Mesenchymal stem cell (in vitro differentiated cells and primary cell): ENCODE data around the gene TLK2.
"Not testable (repeated sequence)": the region's sequence is repeated elsewhere in the genome, so short reads cannot be mapped to it uniquely, and the experiment has no call there.

Experiments used
- DNase-seq: peaks from one replicate; pipeline ENCODE4 v3.0.0-alpha.2; 2013
- H2AFZ ChIP-seq: one replicate; pipeline ENCODE4 v1.6.1; 2013; ENCODE audit warnings: low read depth, mild to moderate bottlenecking, control low read depth, inconsistent platforms, low read length, moderate library complexity
- H2AK5ac ChIP-seq: 2 replicates; pipeline ENCODE4 v1.6.1; 2013; ENCODE audit warnings: low read length, moderate library complexity, mild to moderate bottlenecking, inconsistent platforms; ENCODE audit not compliant: severe bottlenecking
- H2BK120ac ChIP-seq: one replicate; pipeline ENCODE4 v1.6.1; 2013; ENCODE audit warnings: low read depth, mild to moderate bottlenecking, inconsistent platforms, low read length, moderate library complexity
- H2BK12ac ChIP-seq, 2 experiments: one replicate each; pipeline ENCODE4 v1.6.1; 2013; ENCODE audit warnings: inconsistent platforms in 2 of 2, low read length in 2 of 2, mild to moderate bottlenecking in 2 of 2, moderate library complexity in 2 of 2, control low read depth in 1 of 2
- H2BK15ac ChIP-seq: one replicate; pipeline ENCODE4 v1.6.1; 2013; ENCODE audit warnings: mild to moderate bottlenecking, low read depth, inconsistent platforms; ENCODE audit not compliant: poor library complexity, severe bottlenecking
- H2BK5ac ChIP-seq: 2 replicates; pipeline ENCODE4 v1.6.1; 2013; ENCODE audit warnings: low read depth, mild to moderate bottlenecking, low read length, control low read depth, inconsistent platforms; ENCODE audit not compliant: poor library complexity, severe bottlenecking
- H3K14ac ChIP-seq, 2 experiments: one replicate each; pipeline ENCODE4 v1.6.1; 2013; ENCODE audit warnings: inconsistent platforms in 2 of 2, low read length in 2 of 2, control low read depth in 1 of 2, mild to moderate bottlenecking in 1 of 2, moderate library complexity in 1 of 2
- H3K18ac ChIP-seq, 2 experiments: one replicate each; pipeline ENCODE4 v1.6.1; 2013; ENCODE audit warnings: inconsistent platforms in 2 of 2, low read length in 2 of 2, control low read depth in 1 of 2, low read depth in 1 of 2, mild to moderate bottlenecking in 1 of 2
- H3K23ac ChIP-seq, 2 experiments: one replicate each; pipeline ENCODE4 v1.6.1; 2013; ENCODE audit warnings: inconsistent platforms in 2 of 2, low read length in 2 of 2, mild to moderate bottlenecking in 2 of 2, moderate library complexity in 2 of 2, control low read depth in 1 of 2
- H3K27ac ChIP-seq: 2 replicates; pipeline ENCODE4 v1.5.1; 2013; ENCODE audit warnings: mild to moderate bottlenecking, moderate library complexity, low read length, control low read depth, inconsistent platforms; ENCODE audit not compliant: poor library complexity, severe bottlenecking
- H3K27me3 ChIP-seq, 2 experiments: 2 replicates each; pipeline versions ENCODE4 v1.6.1 to v1.7.0; 2013; ENCODE audit warnings: low read length in 2 of 2, mild to moderate bottlenecking in 2 of 2, moderate library complexity in 2 of 2, control low read depth in 1 of 2, inconsistent platforms in 1 of 2; ENCODE audit not compliant: control insufficient read depth in 1 of 2, insufficient read depth in 1 of 2
- H3K36me3 ChIP-seq, 2 experiments: 2 replicates each; pipeline versions ENCODE4 v1.6.1 to v1.7.0; 2013; ENCODE audit warnings: low read length in 2 of 2, control low read depth in 1 of 2, inconsistent platforms in 1 of 2, low read depth in 1 of 2, mild to moderate bottlenecking in 1 of 2; ENCODE audit not compliant: insufficient read depth in 2 of 2, control insufficient read depth in 1 of 2
- H3K4ac ChIP-seq, 2 experiments: one replicate each; pipeline ENCODE4 v1.6.1; 2013; ENCODE audit warnings: inconsistent platforms in 2 of 2, low read length in 2 of 2, mild to moderate bottlenecking in 2 of 2, moderate library complexity in 2 of 2, control low read depth in 1 of 2, low read depth in 1 of 2
- H3K4me1 ChIP-seq: 2 replicates; pipeline ENCODE4 v1.6.1; 2013; ENCODE audit warnings: low read depth, low read length, control low read depth; ENCODE audit not compliant: control insufficient read depth, insufficient read depth
- H3K4me2 ChIP-seq: 2 replicates; pipeline ENCODE4 v1.6.1; 2013; ENCODE audit warnings: low read length, mild to moderate bottlenecking, inconsistent platforms; ENCODE audit not compliant: poor library complexity, severe bottlenecking
- H3K4me3 ChIP-seq, 2 experiments: 2 replicates each; pipeline versions ENCODE4 v1.5.1 to v1.7.0; 2013; ENCODE audit warnings: low read length in 2 of 2, mild to moderate bottlenecking in 2 of 2, control low read depth in 1 of 2, low read depth in 1 of 2; ENCODE audit not compliant: insufficient read depth in 1 of 2
- H3K79me1 ChIP-seq: replicated peaks from 2 replicates; pipeline ENCODE4 v1.6.1; 2013; ENCODE audit warnings: mild to moderate bottlenecking, control low read depth, low read length, inconsistent platforms; ENCODE audit not compliant: poor library complexity, severe bottlenecking
- H3K9ac ChIP-seq: 2 replicates; pipeline ENCODE4 v1.7.0; 2013; ENCODE audit warnings: mild to moderate bottlenecking, low read length, moderate library complexity
- H3K9me3 ChIP-seq: 2 replicates; pipeline ENCODE4 v1.7.0; 2013; ENCODE audit warnings: mild to moderate bottlenecking, low read length; ENCODE audit not compliant: control insufficient read depth
- H4K8ac ChIP-seq: one replicate; pipeline ENCODE4 v1.6.1; 2013; ENCODE audit warnings: inconsistent platforms, mild to moderate bottlenecking, low read length, moderate library complexity
- H4K91ac ChIP-seq: one replicate; pipeline ENCODE4 v1.6.1; 2013; ENCODE audit warnings: mild to moderate bottlenecking, low read length, inconsistent platforms
- WGBS: methylation state at CpG from one replicate; pipeline ENCODE4 v1.1.7; 2013; ENCODE audit warnings: mixed read lengths; 5-methylcytosine and 5-hydroxymethylcytosine counted together

Gene TLK2

GRCh38 chr17:62445791-62446190, 32.8 kb upstream of the TLK2 start:
- H2BK5ac ChIP-seq, H2BK15ac ChIP-seq, H2BK120ac ChIP-seq, H3K4me1 ChIP-seq, H3K4me2 ChIP-seq, H3K79me1 ChIP-seq, H3K4ac ChIP-seq, H3K27me3 ChIP-seq, H3K18ac ChIP-seq, H4K8ac ChIP-seq, H2AFZ ChIP-seq, H3K9ac ChIP-seq, H3K4me3 ChIP-seq, DNase-seq, H3K9me3 ChIP-seq, H2AK5ac ChIP-seq, H4K91ac ChIP-seq, H3K23ac ChIP-seq, H3K14ac ChIP-seq, H3K27ac ChIP-seq, H2BK12ac ChIP-seq: not testable (repeated sequence)
- H3K36me3 ChIP-seq, result peaks cover 44 to 60% of the 10 kb centered on the region in 2 experiments
- WGBS, result 95% methylated on average over 4 of the region's 4 CpGs

- H3K14ac ChIP-seq, H3K4me1 ChIP-seq, H2BK15ac ChIP-seq, H3K4me2 ChIP-seq, H2AK5ac ChIP-seq, H2BK120ac ChIP-seq, DNase-seq, H2BK5ac ChIP-seq, H3K27me3 ChIP-seq, H3K27ac ChIP-seq, H4K8ac ChIP-seq, H3K4me3 ChIP-seq, H3K9ac ChIP-seq, H3K4ac ChIP-seq, H3K23ac ChIP-seq, H3K79me1 ChIP-seq, H4K91ac ChIP-seq, H3K18ac ChIP-seq, H2AFZ ChIP-seq, H3K9me3 ChIP-seq, H2BK12ac ChIP-seq: not testable (repeated sequence)
- 100% methylated on average over 2 of the region's 4 CpGs for WGBS
- peaks cover 12 to 15% of the 10 kb centered on the region in 2 experiments for H3K36me3 ChIP-seq
Measured at GRCh38 chr17:62452195-62452594, 26.4 kb upstream of the TLK2 start.

- not testable (repeated sequence) for H4K91ac ChIP-seq, H3K27me3 ChIP-seq, H2BK5ac ChIP-seq, H3K18ac ChIP-seq, H2BK12ac ChIP-seq, H3K9me3 ChIP-seq, H3K36me3 ChIP-seq, DNase-seq, H2AFZ ChIP-seq, H2AK5ac ChIP-seq, H3K23ac ChIP-seq, H4K8ac ChIP-seq, H3K4me1 ChIP-seq, H3K27ac ChIP-seq, H3K4ac ChIP-seq, H3K9ac ChIP-seq, H3K14ac ChIP-seq, H3K79me1 ChIP-seq, H3K4me3 ChIP-seq, H2BK120ac ChIP-seq, H3K4me2 ChIP-seq, H2BK15ac ChIP-seq
- WGBS, result 100% methylated on average over 1 of the region's 5 CpGs
Measured at GRCh38 chr17:62453041-62453440, 25.6 kb upstream of the TLK2 start.

GRCh38 chr17:62453656-62454055, 25.0 kb upstream of the TLK2 start:
- not testable (repeated sequence) for H3K4me2 ChIP-seq
- 98% methylated on average over 4 of the region's 4 CpGs for WGBS

More at GRCh38 chr17:62453656-62454055, 25.0 kb upstream of the TLK2 start:
- not testable (repeated sequence) for H3K4me3 ChIP-seq, H2BK12ac ChIP-seq, DNase-seq, H3K9ac ChIP-seq, H4K91ac ChIP-seq, H2AFZ ChIP-seq, H3K36me3 ChIP-seq, H2BK15ac ChIP-seq, H3K18ac ChIP-seq, H3K9me3 ChIP-seq, H3K27ac ChIP-seq, H2BK5ac ChIP-seq, H3K79me1 ChIP-seq, H2BK120ac ChIP-seq, H3K23ac ChIP-seq, H3K4ac ChIP-seq, H2AK5ac ChIP-seq, H3K4me1 ChIP-seq, H3K27me3 ChIP-seq, H3K14ac ChIP-seq, H4K8ac ChIP-seq
